Skeletal muscle satellite cell (primary cell): ENCODE measurements around the gene TMEM117.

ENCODE experiments used
- H3K27me3 ChIP-seq: 2 replicates; pipeline ENCODE4 v1.7.0; 2013; ENCODE audit warnings: low read length; ENCODE audit not compliant: control insufficient read depth, insufficient read depth
- H3K36me3 ChIP-seq: 2 replicates; pipeline ENCODE4 v1.7.0; 2013; ENCODE audit warnings: mild to moderate bottlenecking, control low read depth, low read length; ENCODE audit not compliant: insufficient read depth
- H3K4me1 ChIP-seq: 2 replicates; pipeline ENCODE4 v1.7.0; 2013; ENCODE audit warnings: low read length; ENCODE audit not compliant: control insufficient read depth, insufficient read depth
- H3K4me2 ChIP-seq: 2 replicates; pipeline ENCODE4 v1.7.0; 2013; ENCODE audit warnings: mild to moderate bottlenecking, low read length
- H3K4me3 ChIP-seq: 2 replicates; pipeline ENCODE4 v1.7.0; 2013; ENCODE audit warnings: low read length
- H3K9ac ChIP-seq: 2 replicates; pipeline ENCODE4 v1.7.0; 2013; ENCODE audit warnings: mild to moderate bottlenecking, low read depth, low read length, moderate library complexity
- H3K9me3 ChIP-seq: replicated peaks from 2 replicates; pipeline ENCODE4 v1.7.0; 2013; ENCODE audit warnings: mild to moderate bottlenecking, control low read depth, low read length

Gene TMEM117

GRCh38 chr12:44078273-44078672, 242.4 kb downstream of the TMEM117 start:
- H3K4me1 ChIP-seq: no peaks in the 10 kb centered on the region
- H3K9me3 ChIP-seq: no peaks in the 10 kb centered on the region
- no peak overlapping the region for H3K9ac ChIP-seq
- H3K27me3 ChIP-seq: no peaks in the 10 kb centered on the region
- H3K36me3 ChIP-seq: no peaks in the 10 kb centered on the region
- H3K4me3 ChIP-seq: no peak overlapping the region
- H3K4me2 ChIP-seq: no peak overlapping the region

- Histone ChIP-seq H3K4me2 (no peak overlapping the region), H3K9ac (no peak overlapping the region), H3K27me3 (no peaks in the 10 kb centered on the region), H3K9me3 (no peaks in the 10 kb centered on the region), H3K4me1 (no peaks in the 10 kb centered on the region), H3K36me3 (no peaks in the 10 kb centered on the region), H3K4me3 (no peak overlapping the region)
These were observed 252.8 kb downstream of the TMEM117 start for GRCh38 chr12:44088647-44089046.

- Histone ChIP-seq H3K4me2 (no peak overlapping the region), H3K36me3 (no peaks in the 10 kb centered on the region), H3K4me3 (no peak overlapping the region), H3K9ac (no peak overlapping the region), H3K9me3 (no peaks in the 10 kb centered on the region), H3K4me1 (no peaks in the 10 kb centered on the region), H3K27me3 (no peaks in the 10 kb centered on the region)
These were observed 256.2 kb downstream of the TMEM117 start for GRCh38 chr12:44091948-44092606.

DNA sequence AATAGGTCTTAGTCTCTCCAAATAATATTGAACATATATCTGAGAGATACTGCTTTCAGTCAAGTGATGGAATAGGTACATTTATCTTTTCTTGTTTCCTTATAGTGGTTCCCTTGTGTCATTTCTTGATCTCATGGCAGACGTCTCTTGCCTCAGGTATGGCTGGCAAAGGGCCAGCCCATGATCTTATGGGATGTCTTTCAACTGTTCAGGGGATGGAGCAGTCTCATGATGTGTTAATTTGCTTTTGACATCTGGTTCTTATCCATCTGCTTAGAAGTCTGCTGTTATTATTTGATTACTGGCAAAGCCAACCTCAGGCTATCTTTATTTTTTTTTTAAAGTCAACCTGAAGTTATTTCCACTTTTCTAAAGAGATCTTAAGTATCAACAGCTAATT, 262.9 kb downstream of the TMEM117 start:
- Histone ChIP-seq H3K4me3 (no peak overlapping the region), H3K4me2 (no peak overlapping the region), H3K9ac (no peak overlapping the region), H3K27me3 (no peaks in the 10 kb centered on the region), H3K36me3 (no peaks in the 10 kb centered on the region), H3K9me3 (no peaks in the 10 kb centered on the region), H3K4me1 (no peaks in the 10 kb centered on the region)

GRCh38 chr12:44099486-44099885, 263.6 kb downstream of the TMEM117 start:
- Histone ChIP-seq H3K4me3 (no peak overlapping the region), H3K4me1 (no peaks in the 10 kb centered on the region), H3K27me3 (no peaks in the 10 kb centered on the region), H3K9ac (no peak overlapping the region), H3K36me3 (no peaks in the 10 kb centered on the region), H3K9me3 (no peaks in the 10 kb centered on the region), H3K4me2 (no peak overlapping the region)

DNA sequence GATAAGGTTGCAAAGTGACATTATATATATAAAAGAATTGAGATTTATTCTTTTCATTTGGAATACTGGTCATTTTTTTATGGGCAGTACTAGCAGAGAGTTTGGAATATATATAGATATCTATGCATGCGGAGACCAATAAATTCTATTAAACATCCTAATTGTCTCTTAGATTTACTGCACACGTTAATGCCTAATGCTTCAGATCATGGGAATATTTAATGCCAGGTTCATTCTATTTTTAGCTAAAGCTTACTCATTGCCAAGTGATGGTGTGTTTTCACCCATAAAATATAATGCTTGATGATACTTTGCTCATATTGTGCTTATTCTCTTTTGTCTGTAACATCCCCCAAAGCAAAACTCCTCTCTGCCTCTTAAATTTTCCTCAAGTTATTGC, 264.4 kb downstream of the TMEM117 start:
- Histone ChIP-seq H3K9ac (no peak overlapping the region), H3K4me2 (no peak overlapping the region), H3K9me3 (no peaks in the 10 kb centered on the region), H3K4me1 (no peaks in the 10 kb centered on the region), H3K27me3 (no peaks in the 10 kb centered on the region), H3K36me3 (no peaks in the 10 kb centered on the region), H3K4me3 (no peak overlapping the region)

DNA sequence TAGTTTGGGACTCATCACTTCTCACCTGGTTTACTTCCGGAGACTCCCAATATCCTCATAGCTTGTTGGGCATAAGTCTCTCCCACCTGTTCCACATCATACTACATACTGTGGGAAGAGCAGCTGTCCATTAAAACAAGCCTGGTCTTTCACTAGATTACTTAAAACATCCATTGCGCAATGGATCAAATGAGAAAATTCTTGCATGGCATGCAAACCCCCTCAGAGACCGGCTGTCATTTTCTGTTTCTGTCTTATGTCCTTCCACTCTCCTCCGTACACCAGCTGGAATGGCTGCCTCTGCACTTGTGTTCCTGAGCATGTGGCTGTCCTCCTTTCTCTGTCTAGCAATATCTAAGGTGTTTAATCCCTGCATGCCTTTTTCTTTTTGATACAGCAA, 265.6 kb downstream of the TMEM117 start:
- Histone ChIP-seq H3K27me3 (no peaks in the 10 kb centered on the region), H3K4me3 (no peak overlapping the region), H3K9ac (no peak overlapping the region), H3K9me3 (no peaks in the 10 kb centered on the region), H3K4me2 (no peak overlapping the region), H3K36me3 (no peaks in the 10 kb centered on the region), H3K4me1 (no peaks in the 10 kb centered on the region)

DNA sequence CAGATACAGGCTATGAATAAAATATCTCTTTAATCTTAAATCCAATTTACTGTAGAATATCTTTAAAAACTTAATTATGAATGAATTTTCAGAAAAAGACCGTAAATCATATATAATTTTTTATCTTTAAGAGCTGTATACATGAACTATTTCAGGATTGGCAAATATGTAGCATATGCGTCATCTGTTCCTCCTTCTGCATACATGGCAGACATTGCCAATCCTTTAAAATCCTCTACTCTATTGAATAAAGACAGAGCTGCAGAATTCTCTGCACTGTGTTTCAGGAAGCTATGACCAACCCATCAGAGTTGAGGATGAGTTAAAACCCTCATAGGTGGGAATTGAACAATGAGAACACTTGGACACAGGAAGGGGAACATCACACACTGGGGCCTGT, 279.0 kb downstream of the TMEM117 start:
- no peak overlapping the region for H3K4me3 ChIP-seq
- no peaks in the 10 kb centered on the region for H3K36me3 ChIP-seq
- no peak overlapping the region for H3K4me2 ChIP-seq

DNA sequence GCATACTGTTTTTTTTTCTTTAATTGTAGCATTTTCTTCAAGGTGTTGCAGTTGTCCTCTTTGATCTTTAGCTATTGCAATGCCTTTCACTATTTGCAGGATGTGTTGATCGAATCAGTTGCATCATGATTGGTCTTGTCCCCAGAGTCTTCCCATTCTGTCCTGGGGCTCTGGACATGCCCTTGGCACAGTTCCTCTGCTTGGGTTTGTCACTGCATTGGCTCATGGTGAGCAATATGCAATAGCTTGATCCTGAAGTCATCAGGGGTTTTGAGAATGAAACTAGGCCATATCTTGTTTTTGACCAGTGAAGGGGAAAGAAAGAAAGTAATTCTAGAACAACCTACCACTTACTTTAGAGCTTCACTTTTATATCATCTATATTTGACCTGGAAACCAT, 281.5 kb downstream of the TMEM117 start:
- Histone ChIP-seq H3K27me3 (no peaks in the 10 kb centered on the region), H3K36me3 (no peaks in the 10 kb centered on the region), H3K4me2 (no peak overlapping the region), H3K4me1 (no peaks in the 10 kb centered on the region), H3K9ac (no peak overlapping the region), H3K9me3 (no peaks in the 10 kb centered on the region), H3K4me3 (no peak overlapping the region)

More for the DNA sequence above, 279.0 kb downstream of the TMEM117 start:
- Histone ChIP-seq H3K9me3 (no peaks in the 10 kb centered on the region), H3K9ac (no peak overlapping the region), H3K4me1 (no peaks in the 10 kb centered on the region), H3K27me3 (no peaks in the 10 kb centered on the region)

DNA sequence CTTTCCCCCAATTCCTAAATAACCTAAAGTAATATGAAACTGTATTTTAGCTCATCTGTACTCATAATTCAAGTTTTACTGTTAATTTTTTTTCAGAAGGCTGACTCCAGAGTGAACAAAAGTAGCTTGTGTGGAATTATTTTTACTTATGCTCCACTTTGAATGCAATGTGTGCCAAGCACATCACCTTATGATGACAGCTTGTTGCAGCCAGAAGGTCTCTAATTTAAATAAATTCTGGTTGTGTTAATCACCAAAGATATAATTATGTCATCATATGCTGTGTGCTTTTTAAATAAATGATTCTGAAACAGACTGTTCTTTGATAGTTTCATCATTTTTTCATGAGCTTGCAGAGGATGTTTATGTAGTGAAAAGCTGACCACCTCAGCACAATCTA, 283.1 kb downstream of the TMEM117 start:
- Histone ChIP-seq H3K36me3 (no peaks in the 10 kb centered on the region), H3K4me2 (no peak overlapping the region), H3K4me3 (no peak overlapping the region), H3K4me1 (no peaks in the 10 kb centered on the region), H3K9me3 (no peaks in the 10 kb centered on the region), H3K9ac (no peak overlapping the region), H3K27me3 (no peaks in the 10 kb centered on the region)

GRCh38 chr12:44126806-44127205, 290.9 kb downstream of the TMEM117 start:
- Histone ChIP-seq H3K27me3 (no peaks in the 10 kb centered on the region), H3K4me2 (no peak overlapping the region), H3K9ac (no peak overlapping the region), H3K36me3 (no peaks in the 10 kb centered on the region), H3K4me1 (no peaks in the 10 kb centered on the region), H3K4me3 (no peak overlapping the region), H3K9me3 (no peaks in the 10 kb centered on the region)

- no peak overlapping the region for H3K4me2 ChIP-seq
- no peak overlapping the region for H3K9ac ChIP-seq
- no peaks in the 10 kb centered on the region for H3K9me3 ChIP-seq
- H3K4me3 ChIP-seq: no peak overlapping the region
- H3K36me3 ChIP-seq: no peaks in the 10 kb centered on the region
- no peaks in the 10 kb centered on the region for H3K4me1 ChIP-seq
- H3K27me3 ChIP-seq: no peaks in the 10 kb centered on the region
These were observed 292.3 kb downstream of the TMEM117 start for GRCh38 chr12:44127966-44128710.
